Left kidney (tissue), 8 donors: ENCODE results near the gene ANKRD61. TPM values are rescaled to one million over a fixed set of nuclear protein-coding genes. Genes with fewer than 3 reads are reported as not detected.
"Not testable (repeated sequence)": the region's sequence is repeated elsewhere in the genome, so short reads cannot be mapped to it uniquely, and the experiment has no call there.

ENCODE experiments used
- DNase-seq: peaks from one replicate; pipeline ENCODE4 v3.0.0-alpha.2; 2013
- long read RNA-seq, 8 donors: transcript quantifications; one replicate each; lab custom pipeline, GENCODE V29; 2026
- polyA plus RNA-seq: library from polyadenylated mRNA; unstranded; fragments of 120-200 nt; gene quantifications from one replicate; pipeline ENCODE4 v1.2.1, GENCODE V29; 2013; ENCODE audit not compliant: insufficient read length

ANKRD61 gene
- 3.4 TPM for polyA plus RNA-seq
- long read RNA-seq, donor 1, partial matches to known transcripts = 39 of 39 reads
- long read RNA-seq, donor 1, other reads (novel, unspliced or antisense) = 0 of 39 reads
- long read RNA-seq, donor 2, partial matches to known transcripts = 39 of 63 reads
- long read RNA-seq, donor 2, other reads (novel, unspliced or antisense) = 24 of 63 reads
- long read RNA-seq, donor 3 = 0 reads
- long read RNA-seq, donor 4 = 0 reads
- long read RNA-seq, donor 5, partial matches to known transcripts = 45 of 61 reads
- long read RNA-seq, donor 5, other reads (novel, unspliced or antisense) = 16 of 61 reads
- long read RNA-seq, donor 6 = 0 reads
- long read RNA-seq, donor 7 = 0 reads
- long read RNA-seq, donor 8 = 0 reads

- DNase-seq = no peak
Observed at GRCh38 chr7:6030988-6031387, at the start of gene ANKRD61. TSS of gene ANKRD61 (plus strand) at chr7:6031376. CDS start at chr7:6031376, 0 bp downstream.

- not testable (repeated sequence) for DNase-seq
Observed at GRCh38 chr7:5987061-5987460, 44.1 kb upstream of the ANKRD61 start.

GRCh38 chr7:5997210-5997808 is 33.9 kb upstream of the ANKRD61 start:
- DNase-seq = peak; percentile 69

- no peak for DNase-seq
Observed at GRCh38 chr7:6007386-6007785, 23.8 kb upstream of the ANKRD61 start.

GRCh38 chr7:6007835-6008590 is 23.2 kb upstream of the ANKRD61 start:
- not testable (repeated sequence) for DNase-seq

- peak; percentile 99 for DNase-seq
Observed at GRCh38 chr7:6008668-6009611, 22.2 kb upstream of the ANKRD61 start, which contains the start of the genes AIMP2 and PMS2. TSS of gene AIMP2 (plus strand) at chr7:6009272. CDS start at chr7:6009364, 92 bp downstream. TSS of gene PMS2 (minus strand) at chr7:6009049. CDS start at chr7:6009019, 30 bp downstream.

- not testable (repeated sequence) for DNase-seq
Observed at GRCh38 chr7:6010370-6010769, 20.8 kb upstream of the ANKRD61 start.

- no peak for DNase-seq
Observed at GRCh38 chr7:6011541-6011940, 19.6 kb upstream of the ANKRD61 start.

- no peak for DNase-seq
Observed at GRCh38 chr7:6012355-6013104, 18.6 kb upstream of the ANKRD61 start.

GRCh38 chr7:6015917-6016652 is 15.1 kb upstream of the ANKRD61 start:
- DNase-seq = no peak

- DNase-seq = no peak
Observed at GRCh38 chr7:6016653-6016966, 14.6 kb upstream of the ANKRD61 start.

- DNase-seq = no peak
Observed at GRCh38 chr7:6020371-6021286, 10.5 kb upstream of the ANKRD61 start.

GRCh38 chr7:6022707-6023106 is 8.5 kb upstream of the ANKRD61 start:
- no peak for DNase-seq

- no peak for DNase-seq
Observed at GRCh38 chr7:6023974-6024435, 7.2 kb upstream of the ANKRD61 start.

GRCh38 chr7:6026011-6026819 is 5.0 kb upstream of the ANKRD61 start:
- DNase-seq = no peak

- DNase-seq = no peak
Observed at GRCh38 chr7:6026820-6027311, 4.3 kb upstream of the ANKRD61 start.

GRCh38 chr7:6027806-6028365 is 3.3 kb upstream of the ANKRD61 start:
- DNase-seq = no peak

GRCh38 chr7:6028563-6028962 is 2.6 kb upstream of the ANKRD61 start:
- DNase-seq = no peak
